HepG2 (cell line): ENCODE results near the gene OR2AG1. TPM values are rescaled to one million over a fixed set of nuclear protein-coding genes. Genes with fewer than 3 reads are reported as not detected.

Experiments used
- ATAC-seq: fragments of 200-7000 bp; cut with Tn5 transposase; 3 replicates; pipeline ENCODE4 v1.9.1; 2020; ENCODE audit warnings: mild to moderate bottlenecking, moderate library complexity
- BruUV-seq: library from RNA; stranded (reverse); fragments of 400-500 nt; replicated peaks from 2 replicates; lab custom pipeline; 2021; lab: Mats Ljungman, UMichigan
- CTCF ChIA-PET: fragments of 300-600 bp; formaldehyde crosslinking; extraction: SDS; loops from one replicate; lab custom pipeline; 2021; ENCODE audit warnings: low total read pairs, inconsistent platforms, low intra/inter-chr PET ratio; lab: Yijun Ruan, JAX
- POLR2A ChIA-PET: fragments of 350-600 bp; sonication (Branson Sonifier 250); formaldehyde crosslinking; loops from one replicate; lab custom pipeline; 2020; ENCODE audit warnings: antibody characterized with exemption, inconsistent platforms; lab: Yijun Ruan, JAX
- DNase-seq: peaks from one replicate; pipeline ENCODE4 v3.0.0-alpha.2; 2015; ENCODE audit warnings: low spot score
- FAIRE-seq: peaks from 3 replicates; lab custom pipeline; 2011; peaks lifted over from hg19 to GRCh38; lab: Jason Lieb, UNC
- H2AFZ ChIP-seq: one replicate; pipeline ENCODE4 v1.6.1; 2011; ENCODE audit warnings: low read length, inconsistent platforms
- H3K27ac ChIP-seq: fragments of 300-600 bp; 3 replicates; pipeline ENCODE4 v1.8.0; 2011; ENCODE audit warnings: mixed run types, mild to moderate bottlenecking, mixed read lengths, low read length, inconsistent platforms; ENCODE audit not compliant: insufficient read depth; ENCODE audit errors: extremely low read length
- H3K27me3 ChIP-seq, 2 experiments: fragments of 200-600 bp in 1 of 2; 2 replicates in 1 of 2; 3 replicates in 1 of 2; pipeline versions ENCODE4 v1.6.0 to v1.8.0; 2011; ENCODE audit warnings: low read length in 2 of 2, mild to moderate bottlenecking in 2 of 2, moderate library complexity in 2 of 2, inconsistent platforms in 1 of 2; ENCODE audit not compliant: insufficient read depth in 2 of 2, control insufficient read depth in 1 of 2
- H3K36me3 ChIP-seq, 2 experiments: fragments of 200-600 bp in 1 of 2; replicated peaks in 1 of 2; 2 replicates in 1 of 2; 3 replicates in 1 of 2; pipeline versions ENCODE4 v1.5.1 to v1.8.0; 2011; ENCODE audit warnings: low read length in 2 of 2, inconsistent platforms in 1 of 2; ENCODE audit not compliant: insufficient read depth in 2 of 2, control insufficient read depth in 1 of 2
- H3K4me1 ChIP-seq: 2 replicates; pipeline ENCODE4 v1.5.1; 2012; ENCODE audit warnings: low read length, inconsistent platforms; ENCODE audit not compliant: insufficient read depth
- H3K4me2 ChIP-seq: 2 replicates; pipeline ENCODE4 v1.6.0; 2011; ENCODE audit warnings: low read depth, low read length, inconsistent platforms
- H3K4me3 ChIP-seq, 3 experiments: fragments of 200-600 bp in 1 of 3; sonication (generic), shearing (Covaris generic) in 1 of 3; replicated peaks in 1 of 3; 2 replicates each; pipeline ENCODE4 v1.5.1; 2011 to 2016; ENCODE audit warnings: low read length in 3 of 3, inconsistent platforms in 2 of 3, low read depth in 2 of 3, mild to moderate bottlenecking in 2 of 3, control low read depth in 1 of 3, mixed read lengths in 1 of 3; ENCODE audit not compliant: insufficient read depth in 1 of 3
- H3K79me2 ChIP-seq: one replicate; pipeline ENCODE4 v1.6.1; 2011; ENCODE audit warnings: low read length, inconsistent platforms; ENCODE audit not compliant: insufficient read depth
- H3K9ac ChIP-seq: 2 replicates; pipeline ENCODE4 v1.6.0; 2011; ENCODE audit warnings: mild to moderate bottlenecking, low read depth, low read length, inconsistent platforms; ENCODE audit not compliant: insufficient read depth
- H3K9me3 ChIP-seq: 2 replicates; pipeline ENCODE4 v1.5.1; 2012; ENCODE audit warnings: mild to moderate bottlenecking, low read length
- H4K20me1 ChIP-seq: 2 replicates; pipeline ENCODE4 v1.6.0; 2011; ENCODE audit warnings: inconsistent platforms, mild to moderate bottlenecking, low read length, moderate library complexity; ENCODE audit not compliant: insufficient read depth
- E2F1 ChIP-seq: sonication (generic); formaldehyde crosslinking; IDR thresholded peaks from 2 replicates; pipeline ENCODE4 v1.5.0; 2020; ENCODE audit warnings: missing genetic modification reagents
- EED ChIP-seq: sonication (generic); formaldehyde crosslinking; IDR thresholded peaks from 2 replicates; pipeline ENCODE4 v1.5.0; 2020; ENCODE audit warnings: mild to moderate bottlenecking, missing genetic modification reagents
- KDM5B ChIP-seq: sonication (generic); formaldehyde crosslinking; IDR thresholded peaks from 2 replicates; pipeline ENCODE4 v1.4.0; 2020; ENCODE audit warnings: missing genetic modification reagents, mild to moderate bottlenecking, borderline replicate concordance
- NRL ChIP-seq: sonication (generic); formaldehyde crosslinking; IDR thresholded peaks from 2 replicates; pipeline ENCODE4 v1.5.0; 2020; ENCODE audit warnings: missing genetic modification reagents, mild to moderate bottlenecking, moderate library complexity, borderline replicate concordance
- POGZ ChIP-seq: sonication (generic); formaldehyde crosslinking; IDR thresholded peaks from 2 replicates; pipeline ENCODE4 v1.4.0; 2020; ENCODE audit warnings: mild to moderate bottlenecking, missing genetic modification reagents
- SIN3A ChIP-seq: IDR thresholded peaks from 2 replicates; pipeline ENCODE4 v1.6.1; 2011; ENCODE audit warnings: low read depth, mild to moderate bottlenecking, control low read depth, low read length, borderline replicate concordance
- TGIF2 ChIP-seq: IDR thresholded peaks from 2 replicates; pipeline ENCODE4 v1.6.1; 2016; ENCODE audit warnings: control low read depth, missing compliant biosample characterization
- TOPORS ChIP-seq: sonication (generic); formaldehyde crosslinking; IDR thresholded peaks from 2 replicates; pipeline ENCODE4 v1.8.0; 2023; ENCODE audit warnings: mild to moderate bottlenecking, missing genetic modification reagents
- ZNF329 ChIP-seq: sonication (generic); formaldehyde crosslinking; IDR thresholded peaks from 2 replicates; pipeline ENCODE4 v1.9.0; 2021; ENCODE audit warnings: low read depth, mild to moderate bottlenecking, missing genetic modification reagents
- ZNF589 ChIP-seq: sonication (generic); formaldehyde crosslinking; conservative IDR thresholded peaks from 2 replicates; pipeline ENCODE4 v1.8.0; 2022; ENCODE audit warnings: mild to moderate bottlenecking, moderate library complexity, missing genetic modification reagents
- ZNF780A ChIP-seq: sonication (generic); formaldehyde crosslinking; IDR thresholded peaks from 2 replicates; pipeline ENCODE4 v1.8.0; 2022; ENCODE audit warnings: mild to moderate bottlenecking, missing genetic modification reagents, moderate library complexity
- in situ Hi-C: cut with HindIII; loops from 2 replicates; pipeline ENCODE4 v1.10.0; 2017; ENCODE audit warnings: low pct_unique_long_range_greater_than_20kb; ENCODE audit not compliant: extremely low pct_ligation_motif_present
- intact Hi-C: fragments of 100-400 bp; cut with micrococcal nuclease; formaldehyde crosslinking; loops from one replicate; pipeline ENCODE4 v1.10.0; 2022; ENCODE audit not compliant: unreplicated experiment
- polyA plus RNA-seq, 8 experiments: library from polyadenylated mRNA; depleted of rRNA in 3 of 8; stranded (reverse) in 7 of 8; unstranded in 1 of 8; fragments of >200 nt; fragmentation: Illumina TruSeq in 4 of 8; extraction: Trizol in 4 of 8; gene quantifications; 2 replicates each; pipeline versions ENCODE4 v1.2.1 to v1.2.3, GENCODE V29; 2011 to 2016; ENCODE audit warnings: low read depth in 4 of 8, missing spikeins in 1 of 8, mixed read lengths in 1 of 8; ENCODE audit not compliant: insufficient read depth in 1 of 8
- total RNA-seq, 5 experiments: library from RNA; depleted of rRNA; stranded (reverse); fragments of >200 nt; fragmentation: Illumina TruSeq; extraction: Trizol; gene quantifications; 2 replicates each; pipeline ENCODE4 v1.2.3, GENCODE V29; 2016; ENCODE audit warnings: low read depth in 1 of 5
- TF ChIP-seq, protein P1 (sequence below), 2 experiments: fragments of 450-650 bp in 1 of 2; sonication (generic) in 1 of 2; formaldehyde crosslinking in 1 of 2; IDR thresholded peaks; 2 replicates each; pipeline versions ENCODE4 v1.6.1 to v1.8.0; 2016 to 2022; ENCODE audit warnings: antibody characterized with exemption in 1 of 2, mild to moderate bottlenecking in 1 of 2, missing genetic modification reagents in 1 of 2
- TF ChIP-seq, protein P2 (sequence below): IDR thresholded peaks from 2 replicates; pipeline ENCODE4 v1.6.1; 2016; ENCODE audit warnings: missing compliant biosample characterization, missing genetic modification reagents, borderline replicate concordance

The OR2AG1 gene
- total and polyA plus RNA-seq, 2 of the 13 experiments (the other 11 are each of a cell fraction or from before 2014, with no cell fraction given) = not detected

GRCh38 chr11:6778518-6778917 is 4.3 kb upstream of the OR2AG1 start:
- intact Hi-C loops (no loop called here), in situ Hi-C loops (no loop called here)
- POLR2A ChIA-PET = no interaction called here
- no peaks in the 10 kb centered on the region for H4K20me1 ChIP-seq
- no peaks in the 10 kb centered on the region for H3K79me2 ChIP-seq
- H3K4me1 ChIP-seq = no peaks in the 10 kb centered on the region
- FAIRE-seq (no peak), ATAC-seq (no peak), DNase-seq (no peak)
- no peaks in the 10 kb centered on the region for H3K36me3 ChIP-seq
- BruUV-seq = no TSS peak
- H3K27ac ChIP-seq = no peak overlapping the region
- H3K9ac ChIP-seq = no peak overlapping the region
- no peak overlapping the region for H2AFZ ChIP-seq
- CTCF ChIA-PET = no interaction called here
- no peak overlapping the region for H3K4me2 ChIP-seq
- no peaks in the 10 kb centered on the region for H3K9me3 ChIP-seq
- TF ChIP-seq POGZ (CRISPR knock-in tag) (no peak), ZNF780A (CRISPR knock-in tag) (no peak), E2F1 (CRISPR knock-in tag) (no peak), SIN3A (no peak), ZNF329 (CRISPR knock-in tag) (no peak), ZNF589 (CRISPR knock-in tag) (no peak), KDM5B (CRISPR knock-in tag) (no peak), NRL (CRISPR knock-in tag) (no peak), TGIF2 (no peak), TOPORS (CRISPR knock-in tag) (no peak), EED (CRISPR knock-in tag) (no peak)
- TF ChIP-seq, protein P1, sequence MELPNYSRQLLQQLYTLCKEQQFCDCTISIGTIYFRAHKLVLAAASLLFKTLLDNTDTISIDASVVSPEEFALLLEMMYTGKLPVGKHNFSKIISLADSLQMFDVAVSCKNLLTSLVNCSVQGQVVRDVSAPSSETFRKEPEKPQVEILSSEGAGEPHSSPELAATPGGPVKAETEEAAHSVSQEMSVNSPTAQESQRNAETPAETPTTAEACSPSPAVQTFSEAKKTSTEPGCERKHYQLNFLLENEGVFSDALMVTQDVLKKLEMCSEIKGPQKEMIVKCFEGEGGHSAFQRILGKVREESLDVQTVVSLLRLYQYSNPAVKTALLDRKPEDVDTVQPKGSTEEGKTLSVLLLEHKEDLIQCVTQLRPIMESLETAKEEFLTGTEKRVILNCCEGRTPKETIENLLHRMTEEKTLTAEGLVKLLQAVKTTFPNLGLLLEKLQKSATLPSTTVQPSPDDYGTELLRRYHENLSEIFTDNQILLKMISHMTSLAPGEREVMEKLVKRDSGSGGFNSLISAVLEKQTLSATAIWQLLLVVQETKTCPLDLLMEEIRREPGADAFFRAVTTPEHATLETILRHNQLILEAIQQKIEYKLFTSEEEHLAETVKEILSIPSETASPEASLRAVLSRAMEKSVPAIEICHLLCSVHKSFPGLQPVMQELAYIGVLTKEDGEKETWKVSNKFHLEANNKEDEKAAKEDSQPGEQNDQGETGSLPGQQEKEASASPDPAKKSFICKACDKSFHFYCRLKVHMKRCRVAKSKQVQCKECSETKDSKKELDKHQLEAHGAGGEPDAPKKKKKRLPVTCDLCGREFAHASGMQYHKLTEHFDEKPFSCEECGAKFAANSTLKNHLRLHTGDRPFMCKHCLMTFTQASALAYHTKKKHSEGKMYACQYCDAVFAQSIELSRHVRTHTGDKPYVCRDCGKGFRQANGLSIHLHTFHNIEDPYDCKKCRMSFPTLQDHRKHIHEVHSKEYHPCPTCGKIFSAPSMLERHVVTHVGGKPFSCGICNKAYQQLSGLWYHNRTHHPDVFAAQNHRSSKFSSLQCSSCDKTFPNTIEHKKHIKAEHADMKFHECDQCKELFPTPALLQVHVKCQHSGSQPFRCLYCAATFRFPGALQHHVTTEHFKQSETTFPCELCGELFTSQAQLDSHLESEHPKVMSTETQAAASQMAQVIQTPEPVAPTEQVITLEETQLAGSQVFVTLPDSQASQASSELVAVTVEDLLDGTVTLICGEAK (IDR thresholded peaks at IDR 0.05) = no peak
- TF ChIP-seq, protein P1 (CRISPR knock-in tag; IDR thresholded peaks at IDR 0.05) = no peak
- TF ChIP-seq, protein P2, sequence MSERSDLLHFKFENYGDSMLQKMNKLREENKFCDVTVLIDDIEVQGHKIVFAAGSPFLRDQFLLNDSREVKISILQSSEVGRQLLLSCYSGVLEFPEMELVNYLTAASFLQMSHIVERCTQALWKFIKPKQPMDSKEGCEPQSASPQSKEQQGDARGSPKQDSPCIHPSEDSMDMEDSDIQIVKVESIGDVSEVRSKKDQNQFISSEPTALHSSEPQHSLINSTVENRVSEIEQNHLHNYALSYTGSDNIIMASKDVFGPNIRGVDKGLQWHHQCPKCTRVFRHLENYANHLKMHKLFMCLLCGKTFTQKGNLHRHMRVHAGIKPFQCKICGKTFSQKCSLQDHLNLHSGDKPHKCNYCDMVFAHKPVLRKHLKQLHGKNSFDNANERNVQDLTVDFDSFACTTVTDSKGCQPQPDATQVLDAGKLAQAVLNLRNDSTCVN = no peak
- no peaks in the 10 kb centered on the region for H3K27me3 ChIP-seq
- no peak overlapping the region for H3K4me3 ChIP-seq
